ENCODE results near the gene ZNF678.
"Not testable (repeated sequence)": the region's sequence is repeated elsewhere in the genome, so short reads cannot be mapped to it uniquely, and the experiment has no call there.

ZNF678 gene

DNA sequence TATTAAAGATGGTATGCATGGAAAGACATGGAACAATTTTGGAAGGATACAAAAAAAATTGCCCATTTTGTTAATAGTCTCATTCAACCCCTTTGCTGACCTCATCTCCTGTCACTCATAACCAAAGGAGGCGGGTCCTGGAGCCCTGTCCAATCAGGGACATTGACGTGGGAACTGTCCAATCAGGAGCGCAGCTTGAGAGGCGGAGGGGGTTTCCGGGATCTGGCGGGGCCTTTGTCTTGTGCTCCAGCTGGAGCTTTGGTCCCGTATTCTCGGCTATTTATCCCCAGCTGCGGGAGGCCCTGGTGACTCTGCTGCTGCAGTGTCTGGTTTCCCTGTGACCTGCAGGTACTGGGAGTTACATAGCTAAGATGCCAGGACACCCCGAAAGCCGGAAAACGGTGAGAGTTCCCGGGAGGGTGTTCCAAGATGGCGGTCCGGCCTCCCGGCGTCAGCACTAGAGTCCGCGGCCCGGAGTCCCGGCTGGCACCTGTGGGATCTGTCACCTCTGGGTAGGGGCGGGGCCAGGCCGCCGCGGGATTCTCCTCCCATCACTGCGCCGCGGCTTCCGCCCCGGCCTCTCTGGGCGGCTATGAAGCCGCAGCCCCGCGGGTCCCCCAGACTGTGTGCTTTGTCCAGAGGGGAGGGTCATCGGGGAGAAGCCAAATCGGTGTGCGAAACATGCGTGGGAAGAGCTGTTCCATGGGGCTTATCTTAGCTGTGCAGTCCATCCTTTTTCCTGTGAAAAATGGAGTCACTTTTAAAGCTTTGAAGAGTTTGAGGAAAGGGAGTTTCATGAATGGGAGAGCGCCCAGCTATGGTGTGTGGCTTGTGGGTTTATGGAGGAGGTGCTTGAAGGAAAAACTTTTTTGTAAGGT lies at the start of gene ZNF678:
TSS of gene ZNF678 (plus strand) at position 233 of the 878 bp plus-strand sequence. CDS start 87,436 bp downstream, outside the sequence.
- DNase-seq: peak; percentile 93

DNA sequence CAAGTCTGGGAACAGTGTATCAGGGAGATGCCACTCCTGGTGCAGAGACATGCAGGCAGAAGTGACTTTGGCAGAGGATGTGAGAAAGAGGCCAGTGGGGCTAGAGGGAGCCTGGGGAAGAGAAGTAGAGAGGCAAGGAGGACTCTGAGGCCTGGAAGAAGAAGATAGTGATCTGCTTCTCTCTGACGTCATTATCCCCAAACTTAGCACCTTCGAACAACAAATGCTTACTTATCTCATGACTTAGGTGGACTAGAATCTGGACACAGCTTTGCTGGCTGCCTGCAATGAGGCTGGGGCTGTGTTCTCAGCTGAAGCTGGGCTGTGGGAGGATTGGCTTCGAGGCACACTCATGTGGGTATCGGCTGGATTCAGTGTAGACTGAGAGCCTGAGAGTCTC lies 44.5 kb upstream of the ZNF678 start:
- no peak for DNase-seq

DNA sequence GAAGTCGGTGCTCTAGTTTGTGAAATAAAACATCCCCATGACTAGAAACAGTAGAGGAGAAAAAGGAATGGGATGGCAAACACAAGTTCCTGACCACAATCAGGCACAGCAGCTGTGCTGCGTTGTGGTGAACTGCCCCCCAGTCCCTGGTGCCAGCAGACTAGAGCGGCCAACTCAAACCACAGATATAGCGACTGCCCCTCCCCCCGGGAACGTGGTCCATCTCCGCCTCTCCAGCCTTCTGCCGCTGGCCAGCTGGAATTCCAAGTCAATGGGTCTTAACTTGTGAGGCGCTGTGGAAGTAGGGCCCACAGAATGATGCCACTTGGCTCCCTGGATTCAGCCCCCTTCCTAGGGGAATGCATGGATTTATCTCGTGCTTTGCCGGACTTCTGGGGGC lies 41.6 kb upstream of the ZNF678 start:
- no peak for DNase-seq

DNA sequence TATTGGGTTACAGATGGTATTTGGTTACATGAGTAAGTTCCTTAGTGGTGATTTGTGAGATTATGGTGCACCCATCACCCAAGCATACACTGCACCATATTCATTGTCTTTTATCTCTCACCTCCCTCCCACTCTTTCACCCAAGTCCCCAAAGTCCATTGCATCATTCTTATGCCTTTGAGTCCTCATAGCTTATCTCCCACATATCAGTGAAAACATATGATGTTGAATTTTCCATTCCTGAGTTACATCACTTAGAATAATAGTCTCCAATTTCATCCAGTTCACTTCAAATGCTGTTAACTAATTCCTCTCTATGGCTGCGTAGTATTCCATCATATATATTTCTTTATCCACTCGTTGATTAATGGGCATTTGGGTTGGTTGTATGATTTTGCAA lies 36.8 kb upstream of the ZNF678 start:
- DNase-seq: no peak

DNA sequence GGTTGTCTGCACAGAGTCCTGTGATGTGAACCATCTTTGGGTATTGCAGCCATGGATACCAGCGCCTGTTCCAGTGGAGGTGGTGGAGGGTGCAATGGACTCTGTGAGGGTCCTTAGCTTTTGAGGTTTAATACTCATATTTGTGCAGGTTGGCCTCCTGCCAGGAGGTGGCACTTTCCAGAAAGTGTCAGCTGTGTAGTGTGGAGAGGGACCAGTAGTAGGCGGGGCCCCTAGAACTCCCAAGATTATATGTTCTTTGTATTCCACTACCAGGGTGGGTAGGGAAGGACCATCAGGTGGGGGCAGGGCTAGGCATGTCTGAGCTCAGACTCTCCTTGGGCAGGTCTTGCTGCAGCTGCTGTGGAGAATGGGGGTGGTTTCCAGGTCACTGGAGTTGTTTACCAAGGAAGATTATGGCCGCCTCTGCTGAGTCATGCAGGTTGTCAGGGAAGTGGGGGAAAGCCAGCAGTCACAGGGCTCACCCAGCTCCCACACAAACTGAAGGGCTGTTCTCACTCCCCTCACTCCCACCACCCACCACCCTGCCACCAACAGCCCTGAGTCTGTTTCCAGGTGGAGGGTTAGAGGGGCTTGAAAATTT lies 31.2 kb upstream of the ZNF678 start:
- DNase-seq: no peak

DNA sequence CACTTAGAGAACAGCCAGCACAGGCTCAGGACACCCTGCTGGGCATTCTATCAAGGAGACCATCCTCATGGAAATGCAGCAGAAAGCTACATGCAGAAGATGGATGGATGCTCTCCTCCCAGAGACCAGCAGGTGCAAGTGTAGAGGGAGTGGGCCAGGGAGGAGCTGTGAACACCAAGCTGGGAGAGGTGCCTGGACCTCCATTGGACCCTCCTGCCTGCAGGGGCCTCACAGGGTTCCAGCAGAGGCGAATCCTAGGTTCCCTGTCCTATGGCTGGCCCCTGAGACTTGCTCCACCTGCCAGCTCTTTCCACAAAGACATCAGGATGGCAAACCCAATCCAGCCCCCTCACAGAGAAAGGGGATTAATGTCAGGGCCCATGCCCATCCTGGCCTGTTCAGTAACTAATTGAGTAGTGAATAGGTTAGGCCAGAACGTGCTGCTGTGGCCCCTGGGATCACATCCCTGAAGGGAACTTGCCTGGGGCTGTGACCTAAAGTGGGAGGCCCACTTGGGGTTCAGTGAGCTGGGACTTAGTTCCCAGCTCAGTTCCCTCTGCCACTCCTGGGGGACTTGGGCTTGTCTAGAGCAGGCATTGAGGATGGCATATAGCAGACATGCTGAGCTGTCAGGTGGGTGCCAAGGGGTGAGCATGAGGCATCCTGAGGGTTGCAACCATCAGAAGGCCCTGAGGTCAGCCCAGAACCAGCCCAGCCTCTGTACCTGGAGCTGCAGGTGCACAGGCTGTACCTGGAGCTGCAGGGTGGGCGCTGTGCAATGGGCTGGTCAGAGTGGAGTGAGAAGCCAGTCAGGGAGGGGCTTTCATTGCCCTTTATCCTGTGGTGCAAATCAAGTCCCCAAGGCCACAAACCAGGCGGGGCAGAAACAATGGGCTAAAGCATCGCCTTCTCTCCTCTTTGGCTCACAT lies 22.9 kb upstream of the ZNF678 start:
- no peak for DNase-seq

DNA sequence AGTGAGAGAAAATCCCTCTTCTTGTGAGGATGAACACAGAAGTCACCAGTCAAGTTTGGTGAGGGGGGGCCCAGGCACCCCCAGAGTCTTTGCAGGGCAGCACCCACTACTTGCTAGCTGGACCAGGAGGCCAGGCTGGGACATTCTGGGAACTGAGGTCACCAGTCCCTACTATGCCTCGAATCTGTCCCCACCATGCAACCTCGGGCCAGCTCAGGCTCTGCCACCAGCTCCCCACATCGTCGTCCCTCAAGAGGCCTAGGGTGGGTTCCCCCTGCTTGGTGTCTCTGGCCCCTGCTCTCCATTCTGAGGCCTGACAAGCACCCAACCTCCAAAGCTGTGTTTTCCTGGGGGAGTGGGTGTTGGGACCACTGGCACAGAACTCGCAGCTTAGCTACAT lies 22.2 kb upstream of the ZNF678 start:
- DNase-seq: no peak

DNA sequence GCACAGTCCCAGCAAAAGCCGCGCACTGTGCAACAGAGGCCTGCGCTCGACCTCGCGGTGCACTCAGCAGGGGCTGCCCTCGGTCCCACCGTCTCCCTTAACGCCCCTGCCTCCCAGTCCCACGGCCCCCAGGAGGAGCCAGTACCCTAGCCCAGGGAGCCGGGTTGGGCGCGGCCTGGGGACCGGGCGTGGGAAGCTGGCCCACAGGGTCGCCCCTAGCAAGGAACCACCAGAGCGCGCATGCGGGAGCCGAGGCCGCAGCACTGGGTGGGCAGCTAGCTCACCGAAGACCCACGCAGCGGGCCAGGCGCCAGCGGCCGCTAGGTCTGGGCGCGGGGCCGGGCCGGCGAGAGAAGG lies 21.6 kb upstream of the ZNF678 start:
- no peak for DNase-seq

DNA sequence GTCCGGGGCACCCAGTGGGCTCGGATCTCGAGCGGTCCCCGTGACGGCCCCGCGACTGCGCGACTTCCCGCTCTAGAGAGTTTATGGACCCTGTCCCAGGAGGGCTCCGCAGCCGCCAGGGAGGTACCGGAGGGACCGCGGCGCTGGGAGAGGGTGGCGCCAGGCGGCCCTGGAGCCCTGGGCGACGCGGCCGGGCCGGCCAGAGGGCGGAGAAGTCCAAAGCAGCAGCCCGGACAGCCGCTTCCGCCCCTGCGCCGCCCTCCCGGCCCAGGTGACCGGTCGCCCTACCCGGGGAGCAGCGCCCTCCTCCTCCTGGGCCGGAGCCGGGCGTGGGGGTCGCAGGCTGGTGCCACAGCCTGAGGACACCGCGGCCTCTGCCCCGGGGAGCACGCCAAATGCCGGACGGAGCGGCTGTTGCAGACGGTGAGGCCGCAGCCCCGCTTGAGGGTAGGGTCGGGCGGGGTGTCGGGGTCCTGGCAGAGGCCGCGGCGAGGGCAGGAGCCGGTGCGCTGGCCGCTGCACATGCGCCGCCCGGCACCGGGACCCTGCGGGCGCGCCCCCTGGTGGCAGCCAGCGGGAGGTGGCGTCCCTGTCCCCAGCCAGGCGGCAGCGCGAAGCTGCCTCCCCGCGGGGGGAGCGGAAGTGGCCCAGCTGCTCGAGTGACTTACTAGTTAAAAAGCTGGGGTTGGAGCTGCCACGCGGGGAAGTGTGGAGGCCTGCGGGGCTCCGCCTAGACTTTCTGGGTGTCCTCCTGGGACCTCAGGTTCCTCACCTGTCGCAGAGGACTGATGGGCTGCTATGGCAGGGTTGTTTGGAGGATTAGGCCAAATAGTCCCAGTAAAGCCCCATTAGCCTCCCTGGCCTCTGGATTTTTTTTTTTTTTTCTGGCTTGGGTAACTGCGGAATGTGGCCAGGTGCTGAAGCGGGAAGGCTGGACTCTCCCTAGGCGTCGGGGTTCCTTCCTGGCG lies 20.9 kb upstream of the ZNF678 start:
- DNase-seq: peak; percentile 85

DNA sequence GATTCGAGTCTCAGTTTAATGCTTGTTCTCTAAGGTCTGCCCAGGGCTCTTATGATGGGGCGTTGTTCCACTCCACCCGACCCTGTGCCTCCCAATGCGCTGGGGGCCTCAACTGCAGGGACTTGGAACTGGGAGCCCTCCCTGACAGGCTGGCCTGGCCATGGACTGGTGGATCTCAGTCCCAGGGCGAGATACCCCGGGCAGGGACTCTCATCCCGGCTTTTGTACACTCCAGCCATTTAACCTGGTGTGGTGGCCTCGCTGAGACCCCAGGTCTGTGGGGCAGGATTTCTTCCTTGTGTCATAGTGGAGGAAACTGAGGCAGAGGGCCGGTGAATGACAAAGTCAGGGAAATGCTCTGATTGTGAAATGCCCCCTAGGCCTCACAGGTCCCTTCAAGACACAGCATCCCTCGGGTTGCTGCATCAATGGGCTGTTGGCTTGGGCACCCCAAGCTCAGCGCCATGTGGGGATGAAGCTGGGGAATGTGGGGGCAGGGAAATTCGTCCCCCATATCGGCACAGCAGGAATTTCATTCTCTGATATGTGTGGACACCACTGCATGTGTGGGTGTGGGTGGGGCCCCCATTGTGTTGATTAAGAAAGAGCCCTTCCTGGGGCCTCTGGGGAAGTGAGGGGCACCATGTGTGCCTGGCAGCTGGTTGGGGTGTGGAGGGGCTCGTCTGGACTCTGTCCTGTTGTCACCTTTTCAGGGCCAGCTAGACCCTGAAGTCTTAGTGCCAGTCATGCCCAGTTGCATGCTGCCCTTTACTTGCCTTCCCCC lies 19.9 kb upstream of the ZNF678 start:
- no peak for DNase-seq

DNA sequence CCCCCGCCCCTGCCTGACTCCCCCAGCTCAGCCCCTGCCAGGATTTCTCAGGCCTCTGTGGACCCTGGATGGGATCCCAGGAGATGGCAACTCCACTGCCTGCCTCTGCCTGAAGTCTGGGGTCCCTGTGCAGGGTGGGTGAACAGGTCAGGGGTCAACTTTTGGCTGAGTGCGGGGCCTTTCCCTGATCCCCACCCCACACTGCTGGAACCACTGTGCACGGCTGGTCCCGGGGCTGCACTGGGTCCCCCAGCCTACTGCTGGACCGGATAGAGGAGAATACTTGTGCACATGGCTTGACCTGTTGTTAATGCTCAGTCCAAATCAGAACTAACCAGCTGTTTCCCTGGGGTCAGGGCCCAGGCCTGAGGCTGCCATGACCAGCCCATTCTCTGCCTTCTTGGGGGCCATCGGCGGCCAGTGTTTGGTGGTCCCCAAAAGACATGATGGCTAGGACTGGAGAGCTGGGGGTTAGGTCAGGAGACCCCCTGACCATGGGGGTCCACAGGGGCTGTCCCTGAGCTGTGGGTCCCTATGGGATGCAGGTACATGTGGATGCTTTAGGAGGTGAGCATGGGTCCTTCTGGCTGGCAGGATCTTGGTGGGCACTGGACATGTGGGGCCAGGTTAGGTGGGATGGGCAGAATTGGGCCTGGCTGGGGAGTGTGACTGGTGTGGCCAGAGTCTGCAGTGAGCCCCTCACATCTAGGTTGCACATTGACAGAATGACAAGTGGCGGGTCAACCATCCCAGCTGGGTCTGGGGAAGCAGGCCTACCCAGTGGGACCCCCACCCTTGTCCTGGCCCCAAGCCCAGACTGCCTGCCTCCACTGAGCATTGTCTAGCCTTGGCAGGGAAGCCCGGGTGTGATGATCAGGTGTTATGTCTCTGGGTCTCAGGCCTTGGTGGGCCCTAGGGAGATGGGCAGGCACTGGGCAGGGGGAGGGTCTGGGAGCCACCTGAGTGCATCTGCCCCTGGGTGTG lies 19.0 kb upstream of the ZNF678 start:
- no peak for DNase-seq

DNA sequence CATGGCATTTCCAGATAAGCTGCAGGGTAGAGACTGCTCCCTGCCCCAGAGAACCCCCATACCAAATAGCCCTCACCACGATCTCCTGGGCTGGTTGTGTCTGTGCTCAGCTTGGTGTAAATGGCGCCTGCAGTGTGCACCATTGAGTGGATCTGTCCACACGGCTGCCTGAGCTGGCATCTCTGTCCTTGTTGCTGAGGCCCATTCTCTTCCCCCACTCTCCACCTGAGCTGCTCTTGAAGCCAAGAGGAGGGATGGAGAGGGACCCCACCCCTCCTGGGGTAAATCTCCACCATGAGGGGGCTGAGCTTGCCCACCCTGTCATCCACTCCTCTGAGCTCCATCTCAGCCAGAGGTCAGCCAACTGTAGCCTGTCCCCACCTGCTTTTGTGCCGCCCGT lies 18.0 kb upstream of the ZNF678 start:
- DNase-seq: no peak

DNA sequence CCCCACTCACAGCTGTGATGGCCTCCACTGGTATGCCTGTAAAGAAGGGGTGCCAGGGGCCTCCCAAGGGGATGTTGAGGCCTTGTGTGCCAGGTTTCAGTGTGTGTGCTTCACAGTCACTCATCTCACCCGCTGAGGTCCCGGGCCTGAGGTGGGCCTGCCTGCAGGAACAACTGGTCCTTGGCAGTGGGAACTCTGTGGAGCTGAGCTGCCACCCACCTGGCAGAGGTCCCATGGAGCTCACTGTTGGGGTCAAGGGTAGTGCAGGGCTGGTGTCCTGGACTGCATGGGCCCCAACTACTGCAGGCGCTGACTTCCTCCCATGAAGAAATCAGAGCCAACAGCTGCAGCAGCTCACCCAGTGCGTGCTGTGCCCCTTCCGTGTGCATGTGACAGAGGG lies 17.3 kb upstream of the ZNF678 start:
- no peak for DNase-seq

DNA sequence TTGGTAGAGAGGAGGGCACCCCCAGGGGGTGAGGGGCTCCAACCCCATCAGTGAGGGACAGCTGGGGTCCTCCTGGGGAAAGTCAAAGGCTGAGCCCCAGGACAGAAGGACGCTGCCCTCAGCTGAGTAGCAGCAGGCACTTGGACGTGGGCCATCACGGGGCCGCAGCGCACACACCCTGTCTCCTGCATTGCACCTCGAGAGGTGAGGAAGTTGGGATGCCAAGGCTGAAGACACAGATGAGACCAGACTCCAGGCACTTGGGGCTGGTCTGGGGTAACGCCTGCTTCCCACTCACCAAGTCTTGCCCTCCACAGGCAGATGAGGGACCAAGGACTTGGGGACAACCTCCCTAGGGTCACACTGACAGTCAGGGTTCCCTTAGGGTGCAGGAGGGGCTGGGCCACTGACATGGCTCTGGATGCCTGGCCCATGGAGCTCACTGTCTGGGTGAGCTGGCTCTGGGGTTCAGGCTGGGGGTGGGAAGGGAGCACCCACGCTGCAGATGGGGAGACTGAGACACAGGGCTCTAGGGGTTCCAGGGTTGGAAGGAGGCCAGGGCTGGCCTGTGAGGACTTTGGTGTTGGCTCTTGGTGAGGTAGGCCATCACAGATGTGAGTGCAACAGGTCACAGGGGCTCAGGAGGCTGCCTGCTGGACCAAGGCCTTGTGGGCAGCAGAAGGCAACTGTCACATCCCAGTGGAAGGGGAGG lies 16.6 kb upstream of the ZNF678 start:
- no peak for DNase-seq

DNA sequence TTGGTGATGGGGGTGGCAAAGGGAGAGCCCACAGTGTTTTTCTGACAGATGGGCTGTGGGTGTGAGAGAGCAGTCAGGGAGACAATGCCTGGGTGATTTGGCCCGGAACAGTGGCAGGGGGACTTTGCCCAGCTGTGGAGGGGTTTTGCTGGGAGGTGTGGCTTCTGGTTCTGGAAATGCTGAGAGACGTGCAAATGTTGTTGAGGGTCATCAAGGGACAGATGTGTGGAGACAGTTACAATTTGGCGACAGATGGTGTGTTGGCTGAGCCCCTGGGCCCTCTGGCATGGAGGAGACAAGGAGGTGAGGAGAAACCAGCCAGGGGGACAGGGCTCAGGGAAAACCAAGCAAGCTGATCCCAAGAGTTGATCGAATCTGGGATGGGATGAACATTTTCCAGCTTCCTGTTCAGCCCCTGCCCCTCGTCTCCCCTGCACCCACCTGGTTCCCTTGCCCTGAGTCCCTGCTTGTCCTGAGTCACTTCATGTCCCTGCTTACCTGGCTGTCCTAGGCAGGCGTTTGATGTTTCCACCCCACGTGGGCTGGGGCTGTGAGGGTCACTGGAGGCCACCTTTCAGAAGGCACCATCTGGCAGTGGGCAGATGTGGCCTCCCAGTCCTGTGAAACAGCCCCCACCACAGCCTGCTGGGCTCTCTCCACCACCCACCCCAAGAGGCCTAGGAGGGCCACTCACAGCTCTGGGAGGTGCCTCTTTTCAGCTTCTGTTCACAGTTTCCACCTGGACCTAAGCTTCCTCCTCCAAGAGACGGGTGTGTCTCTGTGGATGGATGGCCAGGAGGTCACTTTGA lies 15.8 kb upstream of the ZNF678 start:
- no peak for DNase-seq

DNA sequence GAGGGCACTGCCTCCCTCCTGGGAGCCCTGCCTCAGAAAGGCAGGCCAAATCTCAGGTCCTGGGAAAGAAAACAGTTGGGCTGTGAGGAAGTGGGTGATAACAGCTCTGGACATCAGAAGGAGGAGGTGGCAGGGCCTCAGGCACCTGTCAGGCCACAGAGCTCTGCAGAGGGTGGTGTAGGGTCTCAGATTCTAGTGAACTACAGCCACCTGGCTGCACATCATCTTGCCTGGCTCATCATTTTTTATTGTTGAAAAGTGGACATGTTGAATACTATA lies 15.3 kb upstream of the ZNF678 start:
- DNase-seq: no peak

DNA sequence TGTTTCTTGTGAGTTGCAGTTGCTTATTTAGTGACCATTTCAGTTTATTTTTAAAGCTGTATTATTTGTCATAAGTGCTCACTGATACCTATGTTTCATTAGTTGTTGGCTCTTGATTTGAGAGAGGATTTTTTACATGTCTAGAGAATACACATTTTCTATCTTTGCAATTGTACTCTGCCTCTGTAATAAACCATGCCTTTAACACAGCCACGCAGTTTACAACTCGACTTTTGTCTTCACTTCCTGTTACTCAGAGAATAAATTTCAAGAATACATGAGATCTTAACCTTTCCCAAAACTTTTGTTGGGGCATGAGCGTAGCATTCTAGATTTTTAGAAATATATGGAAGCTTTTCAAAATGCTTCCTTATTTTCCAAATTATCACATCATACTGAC lies 14.9 kb upstream of the ZNF678 start:
- no peak for DNase-seq

DNA sequence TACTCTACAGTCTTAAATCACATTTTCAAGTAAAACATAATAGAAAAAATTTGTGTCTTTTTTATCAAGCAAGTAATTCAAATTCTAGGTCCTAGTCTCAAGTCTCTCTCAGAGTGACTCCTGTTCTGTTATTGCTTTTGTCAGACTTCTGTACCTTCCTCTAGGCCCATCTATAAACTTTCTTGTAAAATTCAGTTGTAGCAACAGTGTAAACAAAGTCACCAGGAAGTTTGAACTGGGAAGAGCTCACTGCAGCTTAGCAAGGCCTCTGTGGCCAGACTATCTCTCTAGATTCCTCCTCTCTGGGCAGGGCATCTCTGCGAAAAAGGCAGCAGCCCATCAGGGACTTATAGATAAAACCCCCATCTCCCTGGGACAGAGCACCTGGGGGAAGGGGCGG lies 13.5 kb upstream of the ZNF678 start:
- DNase-seq: no peak

DNA sequence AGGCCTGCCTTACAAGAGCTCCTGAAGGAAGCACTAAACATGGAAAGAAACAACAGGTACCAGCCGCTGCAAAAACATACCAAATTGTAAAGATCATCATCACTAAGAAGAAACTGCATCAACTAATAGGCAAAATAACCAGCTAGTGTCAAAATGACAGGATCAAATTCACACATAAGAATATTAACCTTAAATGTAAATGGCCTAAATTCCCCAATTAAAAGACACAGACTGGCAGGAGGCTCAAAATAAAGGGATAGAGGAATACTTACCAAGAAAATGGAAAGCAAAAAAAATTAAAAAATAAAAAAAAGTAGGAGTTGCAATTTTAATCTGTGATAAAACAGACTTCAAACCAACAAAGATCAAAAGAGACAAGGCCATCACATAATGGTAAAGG lies 11.5 kb upstream of the ZNF678 start:
- DNase-seq: not testable (repeated sequence)
